ENCODE results near the gene IFIT3. TPM values are rescaled to one million over a fixed set of nuclear protein-coding genes. Genes with fewer than 3 reads are reported as not detected.

IFIT3 gene
- total RNA-seq, 1 donor = 11.6 TPM

DNA sequence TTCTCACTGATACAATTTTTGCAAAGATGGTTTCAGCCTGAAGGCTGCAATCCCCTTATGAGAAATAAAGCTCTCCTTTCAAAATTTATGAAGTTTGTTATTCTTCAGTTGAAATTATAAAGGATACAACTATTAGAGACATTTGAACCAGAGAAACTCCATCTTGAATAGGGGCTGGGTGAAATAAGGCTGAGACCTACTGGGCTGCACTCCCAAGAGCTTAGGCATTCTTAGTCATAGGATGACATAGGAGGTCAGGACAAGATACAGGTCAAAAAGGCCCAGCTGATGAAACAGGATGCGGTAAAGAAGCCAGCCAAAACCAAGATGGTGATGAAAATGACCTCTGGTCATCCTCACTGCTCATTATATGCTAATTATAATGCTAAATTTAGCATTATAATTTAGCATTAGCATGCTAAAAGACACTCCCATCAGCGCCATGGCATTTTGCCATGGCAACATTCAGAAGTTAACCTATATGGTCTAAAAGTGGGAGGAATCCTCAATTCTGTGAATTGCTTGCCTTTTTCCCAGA, 27.7 kb downstream of the IFIT3 start:
- DNase-seq (ENCODE audit: low read depth in 2 of 3, low spot score in 2 of 3) = no peak

DNA sequence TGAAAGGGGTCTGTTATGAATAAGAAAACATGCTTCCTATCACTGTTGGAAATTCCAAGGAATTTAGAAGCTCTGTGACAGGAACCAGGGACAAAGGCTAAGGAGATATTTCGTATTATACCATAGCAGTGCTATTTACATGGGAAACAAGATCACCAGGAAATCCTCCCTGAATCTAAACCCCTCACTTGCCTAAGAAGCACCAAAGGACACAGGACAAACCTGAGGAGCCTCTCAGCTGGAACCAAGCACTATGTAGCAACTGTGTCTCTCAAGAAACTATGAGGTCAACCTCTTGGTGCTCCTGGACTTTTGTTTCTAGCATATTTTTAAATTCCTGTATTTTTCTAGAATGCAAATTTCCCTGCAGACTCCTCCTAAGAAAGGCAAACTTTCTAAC, 29.3 kb downstream of the IFIT3 start:
- DNase-seq (ENCODE audit: low read depth in 2 of 3, low spot score in 2 of 3) = no peak

DNA sequence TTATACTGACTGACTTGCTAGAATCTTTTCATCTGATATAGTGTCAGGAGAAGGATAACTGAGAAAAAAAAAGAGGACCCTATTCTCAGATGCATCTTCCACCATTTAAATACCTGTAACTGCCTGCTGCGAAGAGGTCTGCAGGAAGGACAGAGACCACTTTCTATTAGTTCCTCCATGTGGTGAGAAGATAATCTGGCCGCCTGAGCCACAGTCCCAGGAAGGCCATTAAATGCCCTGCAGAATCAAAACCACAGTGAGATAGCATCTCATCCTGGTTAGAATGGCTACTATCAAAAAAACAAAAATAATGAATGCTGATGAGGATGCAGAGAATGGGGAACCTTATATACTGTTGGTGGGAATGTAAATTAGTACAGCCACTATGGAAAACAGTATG, 30.2 kb downstream of the IFIT3 start:
- no peak for DNase-seq (ENCODE audit: low read depth in 2 of 3, low spot score in 2 of 3)

DNA sequence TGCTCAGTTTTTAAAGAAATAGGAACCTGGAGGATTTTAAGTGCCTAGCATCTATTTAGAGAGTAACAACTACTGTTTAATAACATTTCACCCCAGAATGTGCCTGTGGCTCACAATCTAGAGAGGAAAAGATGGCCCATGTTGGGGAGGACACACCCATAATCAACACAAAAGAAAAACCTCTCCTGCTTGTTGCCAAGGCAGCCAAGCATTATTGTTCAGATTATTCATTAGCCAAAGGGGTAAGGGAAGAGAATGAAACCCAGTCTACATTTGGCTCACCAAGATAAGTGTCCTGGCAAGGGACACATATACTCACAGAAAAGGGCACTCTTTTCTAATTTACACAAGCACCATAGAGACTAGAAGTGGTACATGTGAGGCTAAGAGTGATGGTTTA, 32.4 kb downstream of the IFIT3 start:
- DNase-seq (ENCODE audit: low read depth in 2 of 3, low spot score in 2 of 3) = no peak

DNA sequence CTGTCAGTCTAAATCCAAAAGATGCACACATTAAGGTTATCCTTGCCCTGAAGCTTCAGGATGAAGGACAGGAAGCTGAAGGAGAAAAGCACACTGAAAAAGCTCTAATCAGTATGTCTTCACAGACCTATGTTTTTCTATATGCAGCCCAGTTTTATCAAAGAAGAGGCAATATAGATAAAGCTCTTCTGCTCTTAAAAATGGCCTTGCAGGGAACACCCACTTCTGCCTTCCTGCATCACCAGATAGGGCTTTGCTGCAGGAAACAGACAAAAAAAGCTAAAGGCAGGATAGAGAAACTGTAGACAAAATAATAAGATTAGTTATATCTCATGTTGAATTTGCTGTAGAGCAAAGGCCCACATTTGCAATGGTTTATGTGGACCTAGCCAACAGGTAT, 35.1 kb downstream of the IFIT3 start:
- DNase-seq (ENCODE audit: low read depth in 2 of 3, low spot score in 2 of 3) = peak in 1 of 3 donors; percentile 51

DNA sequence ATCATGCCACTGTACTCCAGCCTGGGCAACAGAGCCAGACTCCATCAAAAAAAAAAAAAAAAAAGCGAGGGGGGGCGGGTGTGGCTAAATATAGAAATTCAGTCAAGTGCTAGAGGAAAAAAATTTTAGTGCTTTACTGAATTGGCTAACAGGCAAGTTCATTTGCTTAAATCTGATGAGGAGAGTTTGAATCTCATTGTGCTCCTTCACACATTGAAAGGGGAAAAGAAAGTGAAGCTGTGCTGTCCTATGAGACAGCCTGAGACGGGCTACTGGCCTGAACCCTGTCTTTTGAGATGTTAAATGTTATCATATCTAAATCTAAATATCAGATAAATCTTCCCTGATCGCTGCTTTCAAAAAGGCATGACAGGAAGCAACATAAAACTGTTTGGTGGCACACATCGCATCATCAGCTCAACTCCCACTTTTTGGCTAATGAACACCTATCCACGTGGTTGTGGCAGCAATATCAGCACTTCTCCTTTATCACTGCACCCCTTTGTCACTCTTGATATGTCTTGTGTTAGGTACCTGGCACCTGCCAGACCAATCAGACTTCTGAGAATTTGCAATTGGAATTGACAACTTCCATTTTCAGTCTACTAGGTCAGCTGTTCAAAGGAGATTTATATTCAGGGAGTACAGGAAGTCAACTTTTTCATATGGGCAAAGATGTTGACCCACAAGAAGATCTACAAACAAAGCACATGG, 36.1 kb downstream of the IFIT3 start:
- no peak for DNase-seq (ENCODE audit: low read depth in 2 of 3, low spot score in 2 of 3)

DNA sequence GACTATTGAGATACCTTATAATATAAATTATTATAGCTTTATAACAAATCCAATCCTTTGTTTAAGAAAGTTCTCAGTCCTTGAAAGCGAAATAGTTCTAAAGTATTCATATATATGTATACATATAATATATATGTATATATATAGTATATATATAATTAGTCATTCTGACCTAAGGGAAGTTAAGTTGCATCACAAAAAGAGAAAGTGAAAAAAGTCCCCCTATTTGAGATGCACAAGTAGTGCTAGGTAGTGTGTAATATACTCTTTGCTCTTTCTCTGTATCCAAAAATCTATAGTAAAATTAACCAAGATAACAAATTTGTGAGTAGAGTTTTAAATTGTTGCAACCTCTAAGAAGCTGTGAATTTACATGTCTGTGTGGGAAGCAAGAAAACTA, 36.7 kb downstream of the IFIT3 start:
- no peak for DNase-seq (ENCODE audit: low read depth in 2 of 3, low spot score in 2 of 3)

DNA sequence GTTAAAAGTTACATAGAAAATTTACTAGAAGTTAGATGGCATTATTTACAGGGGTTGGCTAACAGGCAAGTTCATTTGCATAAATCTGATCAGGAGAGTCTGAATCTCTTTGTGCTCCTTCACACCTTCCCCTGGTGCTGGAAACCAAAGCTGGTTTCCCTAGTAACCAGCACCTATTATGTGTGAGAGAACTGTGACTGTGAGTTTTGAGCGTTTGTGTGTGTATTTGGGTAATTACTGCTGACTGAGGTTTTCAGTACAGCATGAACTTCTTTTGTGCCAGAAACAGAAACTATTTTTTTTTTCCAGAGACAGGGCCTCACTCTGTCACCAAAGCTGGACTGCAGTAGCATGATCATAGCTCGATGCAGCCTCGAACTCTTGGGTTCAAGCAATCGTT, 39.7 kb downstream of the IFIT3 start:
- DNase-seq (ENCODE audit: low read depth in 2 of 3, low spot score in 2 of 3) = no peak

DNA sequence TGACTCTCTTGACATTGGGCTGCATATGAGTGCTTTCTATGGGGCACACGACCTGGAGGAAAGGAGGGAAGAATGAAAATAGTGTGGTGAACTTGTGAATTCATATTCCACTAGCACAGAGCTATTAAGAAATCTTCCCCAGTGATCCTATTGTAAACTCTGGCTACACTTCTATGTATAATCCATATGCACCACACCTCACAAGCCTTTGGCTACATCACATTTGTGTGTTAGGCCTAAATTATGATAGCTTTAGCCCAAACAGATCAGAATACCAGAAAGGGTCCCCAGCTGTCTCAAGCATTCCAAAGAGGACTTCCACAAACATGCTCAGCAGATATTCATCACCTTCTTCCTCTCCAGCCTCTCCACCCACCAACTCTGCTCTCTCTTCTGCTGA, 40.3 kb downstream of the IFIT3 start:
- DNase-seq (ENCODE audit: low read depth in 2 of 3, low spot score in 2 of 3) = no peak

DNA sequence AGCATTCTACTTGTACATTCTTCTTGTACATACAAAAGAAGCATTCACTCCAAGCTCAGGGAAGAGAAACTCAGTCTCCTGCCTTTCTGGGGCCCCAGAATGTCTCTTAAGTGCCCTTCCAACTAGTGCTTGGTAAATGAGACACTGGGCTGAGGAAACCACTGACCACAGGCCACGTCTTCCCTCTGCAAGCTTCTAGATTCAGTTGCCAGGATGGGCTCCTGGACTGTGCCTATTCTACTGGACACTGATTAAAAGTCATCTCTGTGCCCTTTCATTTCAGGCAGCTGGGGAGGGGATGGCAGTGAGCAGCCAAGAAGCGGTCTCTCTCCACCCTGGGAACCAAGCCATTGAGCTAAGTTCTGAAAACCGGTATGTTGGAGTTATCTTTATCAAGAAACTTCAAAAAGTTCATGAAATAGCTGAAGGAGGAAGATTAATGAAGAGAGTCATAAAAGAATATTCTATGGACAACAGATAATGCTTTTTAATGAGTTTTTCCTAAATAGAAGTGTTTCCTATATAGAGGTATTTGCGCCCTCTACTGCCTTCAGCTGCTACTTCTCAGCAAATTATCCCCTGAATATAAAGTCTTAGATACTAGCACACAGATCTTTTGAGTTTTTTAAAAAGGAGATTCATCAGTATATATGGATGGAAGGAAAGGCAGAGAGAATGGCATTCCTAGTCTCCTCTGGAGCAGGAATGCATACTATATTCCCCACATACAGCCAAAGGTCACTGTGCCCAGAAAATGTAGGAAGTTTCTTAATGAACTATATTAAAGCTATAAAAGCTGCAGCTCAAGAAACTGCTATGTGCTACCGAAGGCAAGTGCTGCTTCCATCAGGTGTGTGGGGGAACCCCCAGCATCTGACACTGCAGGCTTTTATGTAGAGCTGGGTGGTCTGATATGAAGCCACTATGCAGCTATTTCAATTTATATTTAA, 41.6 kb downstream of the IFIT3 start:
- DNase-seq (ENCODE audit: low read depth in 2 of 3, low spot score in 2 of 3) = peak in 1 of 3 donors; percentile 60

DNA sequence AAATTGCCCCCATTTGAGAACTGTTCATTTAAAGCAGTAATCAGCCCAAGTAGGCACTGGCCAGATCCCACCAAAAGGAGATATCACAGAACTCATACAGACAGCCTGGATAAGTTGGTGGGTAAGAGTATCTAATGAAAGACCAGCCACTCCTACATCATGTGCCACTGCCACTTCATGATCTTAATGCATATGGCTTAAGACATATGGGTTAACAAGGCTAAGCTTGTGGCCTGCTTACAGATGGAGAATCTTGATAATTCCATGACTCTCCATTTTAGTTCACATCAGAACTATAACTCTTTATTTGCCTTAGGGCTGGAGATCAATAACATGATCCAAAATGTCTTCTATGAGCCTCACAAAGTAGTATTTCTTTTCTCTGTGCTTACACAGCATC, 43.3 kb downstream of the IFIT3 start:
- DNase-seq (ENCODE audit: low read depth in 2 of 3, low spot score in 2 of 3) = no peak

DNA sequence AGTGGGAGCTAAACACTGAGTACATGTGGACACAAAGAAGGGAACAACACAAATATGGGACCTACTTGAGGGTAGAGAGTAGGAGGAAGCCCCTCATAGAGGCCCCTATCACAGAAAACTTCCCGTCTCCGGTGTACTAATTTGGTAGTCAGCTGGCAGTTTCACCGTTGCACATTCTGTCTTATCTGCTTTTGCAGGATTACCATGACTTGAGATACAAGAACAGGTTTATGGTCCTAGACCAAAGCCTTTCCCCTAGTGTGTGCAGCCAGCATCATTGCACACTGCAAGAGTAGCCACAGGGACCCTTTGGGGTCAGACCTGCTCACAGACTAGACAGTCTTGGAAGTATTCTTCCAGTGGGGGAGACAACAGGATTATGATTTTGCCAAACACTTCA, 44.2 kb downstream of the IFIT3 start:
- DNase-seq (ENCODE audit: low read depth in 2 of 3, low spot score in 2 of 3) = no peak

DNA sequence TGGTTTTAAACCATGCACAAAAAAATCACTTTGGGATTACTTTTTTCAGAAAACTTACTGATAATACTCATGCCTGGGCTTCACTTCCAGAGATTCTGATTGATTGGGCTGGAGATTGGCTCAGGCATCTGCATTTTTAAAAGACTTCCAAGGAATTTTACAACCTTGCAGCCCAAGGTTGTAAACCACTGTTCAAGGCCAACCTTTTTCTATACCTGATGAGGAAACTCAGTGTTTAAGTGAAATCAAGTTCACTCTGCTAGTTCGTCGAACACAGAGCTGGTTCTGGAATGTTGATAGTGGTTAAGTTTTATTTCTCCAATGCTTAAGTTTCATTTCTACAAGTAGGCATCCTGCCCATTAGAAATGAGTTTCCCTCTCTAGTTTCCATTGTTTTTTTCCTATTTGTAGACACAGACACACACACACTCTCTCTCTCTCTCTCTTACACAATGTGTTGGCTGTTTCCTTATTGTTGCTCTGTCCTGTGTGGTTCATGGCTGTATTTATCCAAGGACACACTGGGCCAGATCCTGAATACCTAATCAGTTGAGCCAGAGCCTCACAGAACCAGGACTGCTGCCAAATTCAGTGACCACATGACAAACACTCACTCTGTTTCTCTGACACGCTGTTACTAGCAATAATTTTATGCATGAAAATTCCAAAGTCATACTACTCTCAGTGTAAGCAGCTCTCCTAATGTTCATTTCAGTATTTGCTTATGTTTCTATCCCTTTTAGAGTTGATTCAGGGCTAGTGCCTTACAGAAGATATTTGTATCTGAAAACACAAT, 46.3 kb downstream of the IFIT3 start:
- DNase-seq (ENCODE audit: low read depth in 2 of 3, low spot score in 2 of 3) = peak in 1 of 3 donors; percentile 65

DNA sequence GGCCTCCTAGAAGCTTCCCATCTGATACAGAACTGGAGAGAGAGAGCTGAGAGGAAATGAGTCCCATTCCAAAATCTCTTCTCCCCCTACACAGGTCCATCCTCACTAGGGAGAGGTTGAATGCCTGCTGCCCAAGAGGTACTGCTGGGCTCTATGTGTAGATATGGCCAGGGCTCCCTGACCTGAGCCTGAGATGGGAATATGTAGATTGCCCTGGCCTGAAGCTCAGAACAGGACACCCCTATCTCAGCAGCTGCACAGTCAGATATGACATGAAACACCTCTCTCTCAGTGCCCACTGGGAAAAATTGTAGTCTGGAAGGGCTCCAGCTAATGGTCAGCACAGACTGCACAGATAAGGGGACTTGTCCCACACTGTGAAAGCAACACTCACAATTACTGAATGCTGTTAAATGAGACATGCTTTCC, 46.9 kb downstream of the IFIT3 start:
- no peak for DNase-seq (ENCODE audit: low read depth in 2 of 3, low spot score in 2 of 3)

DNA sequence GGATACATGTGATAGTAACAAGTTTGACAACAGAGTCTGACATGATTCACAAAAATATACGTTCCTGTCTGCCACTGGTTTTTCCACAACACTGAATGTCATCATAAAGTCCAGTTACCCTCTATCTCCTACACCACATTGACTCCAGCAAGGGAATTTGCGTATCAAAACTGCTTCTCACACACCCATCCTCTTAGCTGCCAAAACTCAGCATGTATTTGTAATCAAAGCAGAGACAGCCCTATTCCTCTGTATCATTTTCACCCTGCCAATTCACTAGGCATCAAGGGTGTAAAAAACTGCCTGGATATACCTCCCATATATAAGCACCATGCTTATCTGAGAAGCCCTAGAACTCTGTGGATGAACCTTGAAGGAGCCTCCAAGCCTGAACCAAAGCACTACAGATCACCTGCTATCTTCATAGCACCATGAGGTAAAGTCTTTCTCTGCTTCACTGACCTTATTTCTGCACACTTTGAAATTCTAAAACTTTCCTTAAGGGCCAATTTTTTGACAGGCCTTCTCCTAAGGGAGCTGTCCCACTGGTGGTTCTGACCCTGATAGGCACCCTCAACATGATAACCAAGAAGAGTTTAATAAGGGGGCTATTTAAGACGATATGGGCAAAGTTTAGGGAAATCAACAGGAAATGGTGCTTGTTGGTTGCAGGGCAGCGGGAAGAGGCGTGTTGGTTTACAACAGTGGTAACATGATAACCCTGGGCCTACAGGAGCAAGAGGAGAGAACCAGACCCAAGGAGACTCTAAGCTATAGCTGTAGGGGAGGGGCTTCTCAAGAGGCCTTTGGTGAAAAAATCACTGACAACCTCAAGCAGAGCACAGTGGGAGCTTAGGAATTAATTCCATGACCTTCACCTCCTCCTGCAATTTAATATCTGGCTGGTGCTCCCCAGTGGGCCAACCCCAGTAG, 50.2 kb downstream of the IFIT3 start, which contains the start of gene IFIT1B:
TSS of gene IFIT1B (plus strand) at position 352 of the 933 bp plus-strand sequence. CDS start at position 432, 80 bp downstream.
- no peak for DNase-seq (ENCODE audit: low read depth in 2 of 3, low spot score in 2 of 3)

DNA sequence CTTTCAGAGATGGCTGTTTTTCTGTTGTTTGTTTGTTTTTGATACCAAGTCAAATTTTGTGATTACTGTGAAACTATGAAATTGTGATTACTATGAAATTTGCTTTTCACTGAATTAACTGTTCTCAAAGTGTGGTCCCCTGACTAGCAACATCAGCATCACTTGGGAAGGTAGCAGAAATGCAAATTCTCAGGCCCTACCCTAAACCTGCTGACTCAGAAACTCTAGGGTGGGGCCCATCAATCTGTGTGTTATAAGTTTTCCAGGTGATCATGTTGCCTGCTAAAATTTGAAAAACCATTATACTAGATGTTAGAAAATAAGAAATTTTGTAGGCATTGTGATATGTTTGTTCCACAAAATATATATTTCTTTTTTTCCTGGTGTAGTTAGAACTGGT, 51.3 kb downstream of the IFIT3 start:
- no peak for DNase-seq (ENCODE audit: low read depth in 2 of 3, low spot score in 2 of 3)

DNA sequence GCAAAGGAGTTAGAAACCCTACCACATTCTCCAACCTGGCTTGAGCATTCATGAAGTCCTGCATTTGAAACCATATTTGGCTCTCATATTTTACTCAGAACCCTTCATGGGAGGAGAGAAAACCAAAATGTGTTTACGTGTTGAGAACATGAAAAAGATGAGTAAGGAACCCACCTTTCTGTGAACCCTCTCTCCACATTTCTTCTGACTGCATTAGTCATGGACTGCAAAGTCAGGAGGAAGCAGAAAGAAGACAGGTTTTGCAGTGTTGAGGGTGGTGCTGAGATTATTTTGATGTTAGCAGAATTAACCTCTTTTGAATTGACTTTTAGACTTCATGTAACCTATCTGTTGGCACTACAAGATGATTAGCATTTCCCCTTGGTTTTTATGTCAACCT, 55.0 kb downstream of the IFIT3 start:
- no peak for DNase-seq (ENCODE audit: low read depth in 2 of 3, low spot score in 2 of 3)

DNA sequence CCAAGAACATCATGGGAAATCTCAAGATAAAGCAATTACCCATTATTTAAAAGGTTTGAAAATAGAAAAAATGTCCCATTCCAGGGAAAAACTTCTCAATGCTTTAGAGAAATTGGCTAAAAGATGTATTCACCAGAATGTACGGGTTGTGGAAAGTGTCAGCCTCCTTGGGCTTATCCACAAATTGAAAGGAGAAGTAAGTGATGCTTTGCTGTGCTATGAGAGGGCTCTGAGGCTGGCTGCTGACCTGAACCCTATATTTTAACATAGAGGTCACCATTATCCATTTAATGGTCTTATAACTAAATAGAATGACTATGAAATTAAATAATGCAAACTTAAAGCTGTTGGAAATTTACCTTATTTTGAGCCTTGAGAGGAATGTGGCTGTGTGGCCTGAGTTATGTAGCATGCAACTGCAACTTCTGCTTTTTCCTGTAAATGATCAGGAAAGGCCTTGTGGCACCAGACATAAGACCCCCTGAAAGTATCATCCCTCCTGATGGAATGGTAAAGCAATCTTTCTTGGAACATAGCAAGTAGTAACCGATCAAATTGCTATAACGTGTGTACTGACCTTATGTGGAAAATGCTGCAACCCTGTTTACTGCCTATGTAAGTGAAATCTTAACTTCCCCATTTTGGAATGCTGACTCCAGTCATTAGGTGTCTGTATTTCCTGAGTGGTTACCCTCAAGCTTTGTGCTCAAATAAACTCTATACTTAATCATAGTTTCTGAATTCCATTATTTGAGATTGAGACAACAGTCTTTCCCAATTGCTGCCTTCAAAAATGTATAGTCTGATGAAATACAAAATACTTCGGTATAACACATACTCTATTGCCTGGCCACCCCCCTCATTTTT, 56.9 kb downstream of the IFIT3 start:
- peak in 2 of 3 donors; percentile 65 to 79 for DNase-seq (ENCODE audit: low read depth in 2 of 3, low spot score in 2 of 3)

DNA sequence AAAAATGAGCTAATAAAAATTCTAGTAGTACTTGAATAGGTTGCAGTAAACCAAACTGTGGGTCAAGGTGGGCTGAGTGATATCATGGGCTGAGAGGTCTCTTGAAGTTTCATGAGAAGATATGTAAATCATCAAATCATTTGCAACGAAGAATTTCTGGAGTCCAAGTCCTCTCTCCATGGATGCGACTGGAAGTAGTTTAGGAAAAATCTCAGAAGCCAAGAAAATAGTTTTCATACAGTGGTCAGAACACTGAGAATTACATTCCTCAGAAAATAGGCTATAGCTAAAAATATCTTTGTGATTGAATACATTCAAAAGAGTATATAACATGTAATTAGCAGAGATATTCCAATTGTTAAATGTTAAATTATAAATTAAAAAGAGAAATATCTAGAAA, 61.0 kb downstream of the IFIT3 start:
- DNase-seq (ENCODE audit: low read depth in 2 of 3, low spot score in 2 of 3) = no peak

Data from hematopoietic multipotent progenitor cell (in vitro differentiated cells).